ENCODE measurements around the gene CACNA1C. TPM values are rescaled to one million over a fixed set of nuclear protein-coding genes. Genes with fewer than 3 reads are reported as not detected.

The CACNA1C gene
- polyA plus RNA-seq, 2 donors, result 2.1 to 2.5 TPM

GRCh38 chr12:2291182-2291832 is 238.5 kb downstream of the CACNA1C start:
- Histone ChIP-seq H3K27me3 (ENCODE audit: control insufficient read depth in 1 of 2, insufficient read depth in 2 of 2, low read length in 2 of 2) (no peaks in the 10 kb centered on the region), H3K36me3 (ENCODE audit: control insufficient read depth in 2 of 2, insufficient read depth in 2 of 2, low read length in 1 of 2) (no peaks in the 10 kb centered on the region), H3K4me1 (ENCODE audit: control insufficient read depth in 2 of 2, insufficient read depth in 2 of 2, low read length in 1 of 2) (peaks cover 0 to 7% of the 10 kb centered on the region in 2 donors), H3K27ac (ENCODE audit: low read depth in 2 of 2, low read length in 1 of 2) (no peak overlapping the region), H3K4me3 (ENCODE audit: low read depth in 1 of 2, low read length in 2 of 2) (no peak overlapping the region), H3K9me3 (ENCODE audit: control insufficient read depth in 2 of 2, insufficient read depth in 1 of 2, low read depth in 1 of 2, low read length in 1 of 2) (no peaks in the 10 kb centered on the region)
- 67 to 70% methylated on average over 15 of the region's 15 CpGs for WGBS, 2 donors

GRCh38 chr12:2291947-2292346 is 239.2 kb downstream of the CACNA1C start:
- no peaks in the 10 kb centered on the region for H3K27me3 ChIP-seq (ENCODE audit: control insufficient read depth in 1 of 2, insufficient read depth in 2 of 2, low read length in 2 of 2)
- no peaks in the 10 kb centered on the region for H3K9me3 ChIP-seq (ENCODE audit: control insufficient read depth in 2 of 2, insufficient read depth in 1 of 2, low read depth in 1 of 2, low read length in 1 of 2)
- no peaks in the 10 kb centered on the region for H3K36me3 ChIP-seq (ENCODE audit: control insufficient read depth in 2 of 2, insufficient read depth in 2 of 2, low read length in 1 of 2)
- H3K4me3 ChIP-seq (ENCODE audit: low read depth in 1 of 2, low read length in 2 of 2), result no peak overlapping the region
- WGBS, 2 donors, result 81 to 83% methylated on average over 3 of the region's 3 CpGs
- no peak overlapping the region for H3K27ac ChIP-seq (ENCODE audit: low read depth in 2 of 2, low read length in 1 of 2)
- H3K4me1 ChIP-seq (ENCODE audit: control insufficient read depth in 2 of 2, insufficient read depth in 2 of 2, low read length in 1 of 2), result peaks cover 0 to 5% of the 10 kb centered on the region in 2 donors

GRCh38 chr12:2292560-2292959 is 239.8 kb downstream of the CACNA1C start:
- no peaks in the 10 kb centered on the region for H3K27me3 ChIP-seq (ENCODE audit: control insufficient read depth in 1 of 2, insufficient read depth in 2 of 2, low read length in 2 of 2)
- 75 to 77% methylated on average over 6 of the region's 6 CpGs for WGBS, 2 donors
- no peaks in the 10 kb centered on the region for H3K36me3 ChIP-seq (ENCODE audit: control insufficient read depth in 2 of 2, insufficient read depth in 2 of 2, low read length in 1 of 2)
- H3K9me3 ChIP-seq (ENCODE audit: control insufficient read depth in 2 of 2, insufficient read depth in 1 of 2, low read depth in 1 of 2, low read length in 1 of 2), result no peaks in the 10 kb centered on the region
- H3K27ac ChIP-seq (ENCODE audit: low read depth in 2 of 2, low read length in 1 of 2), result no peak overlapping the region
- H3K4me3 ChIP-seq (ENCODE audit: low read depth in 1 of 2, low read length in 2 of 2), result no peak overlapping the region
- peaks cover 0 to 5% of the 10 kb centered on the region in 2 donors for H3K4me1 ChIP-seq (ENCODE audit: control insufficient read depth in 2 of 2, insufficient read depth in 2 of 2, low read length in 1 of 2)

- Histone ChIP-seq H3K9me3 (ENCODE audit: control insufficient read depth in 2 of 2, insufficient read depth in 1 of 2, low read depth in 1 of 2, low read length in 1 of 2) (no peaks in the 10 kb centered on the region), H3K27me3 (ENCODE audit: control insufficient read depth in 1 of 2, insufficient read depth in 2 of 2, low read length in 2 of 2) (no peaks in the 10 kb centered on the region), H3K27ac (ENCODE audit: low read depth in 2 of 2, low read length in 1 of 2) (no peak overlapping the region), H3K4me3 (ENCODE audit: low read depth in 1 of 2, low read length in 2 of 2) (no peak overlapping the region), H3K36me3 (ENCODE audit: control insufficient read depth in 2 of 2, insufficient read depth in 2 of 2, low read length in 1 of 2) (no peaks in the 10 kb centered on the region), H3K4me1 (ENCODE audit: control insufficient read depth in 2 of 2, insufficient read depth in 2 of 2, low read length in 1 of 2) (peaks cover 0 to 3% of the 10 kb centered on the region in 2 donors)
- 60 to 66% methylated on average over 20 of the region's 20 CpGs for WGBS, 2 donors
Observed at GRCh38 chr12:2294651-2295475, 242.1 kb downstream of the CACNA1C start.

GRCh38 chr12:2295941-2296461 is 243.2 kb downstream of the CACNA1C start:
- Histone ChIP-seq H3K36me3 (ENCODE audit: control insufficient read depth in 2 of 2, insufficient read depth in 2 of 2, low read length in 1 of 2) (no peaks in the 10 kb centered on the region), H3K27me3 (ENCODE audit: control insufficient read depth in 1 of 2, insufficient read depth in 2 of 2, low read length in 2 of 2) (no peaks in the 10 kb centered on the region), H3K4me1 (ENCODE audit: control insufficient read depth in 2 of 2, insufficient read depth in 2 of 2, low read length in 1 of 2) (peaks cover 0 to 5% of the 10 kb centered on the region in 2 donors), H3K4me3 (ENCODE audit: low read depth in 1 of 2, low read length in 2 of 2) (no peak overlapping the region), H3K27ac (ENCODE audit: low read depth in 2 of 2, low read length in 1 of 2) (no peak overlapping the region), H3K9me3 (ENCODE audit: control insufficient read depth in 2 of 2, insufficient read depth in 1 of 2, low read depth in 1 of 2, low read length in 1 of 2) (no peaks in the 10 kb centered on the region)
- WGBS, 2 donors, result 47 to 56% methylated on average over 3 of the region's 3 CpGs

GRCh38 chr12:2297004-2297403 is 244.2 kb downstream of the CACNA1C start:
- H3K27me3 ChIP-seq (ENCODE audit: control insufficient read depth in 1 of 2, insufficient read depth in 2 of 2, low read length in 2 of 2), result no peaks in the 10 kb centered on the region
- no peak overlapping the region for H3K4me3 ChIP-seq (ENCODE audit: low read depth in 1 of 2, low read length in 2 of 2)
- H3K9me3 ChIP-seq (ENCODE audit: control insufficient read depth in 2 of 2, insufficient read depth in 1 of 2, low read depth in 1 of 2, low read length in 1 of 2), result no peaks in the 10 kb centered on the region
- peaks cover 0 to 5% of the 10 kb centered on the region in 2 donors for H3K4me1 ChIP-seq (ENCODE audit: control insufficient read depth in 2 of 2, insufficient read depth in 2 of 2, low read length in 1 of 2)
- no peak overlapping the region for H3K27ac ChIP-seq (ENCODE audit: low read depth in 2 of 2, low read length in 1 of 2)
- WGBS, 2 donors, result 66 to 70% methylated on average over 6 of the region's 6 CpGs
- no peaks in the 10 kb centered on the region for H3K36me3 ChIP-seq (ENCODE audit: control insufficient read depth in 2 of 2, insufficient read depth in 2 of 2, low read length in 1 of 2)

- WGBS, 2 donors, result 70 to 73% methylated on average over 4 of the region's 4 CpGs
- no peaks in the 10 kb centered on the region for H3K9me3 ChIP-seq (ENCODE audit: control insufficient read depth in 2 of 2, insufficient read depth in 1 of 2, low read depth in 1 of 2, low read length in 1 of 2)
- H3K4me3 ChIP-seq (ENCODE audit: low read depth in 1 of 2, low read length in 2 of 2), result no peak overlapping the region
- H3K27ac ChIP-seq (ENCODE audit: low read depth in 2 of 2, low read length in 1 of 2), result no peak overlapping the region
- no peaks in the 10 kb centered on the region for H3K36me3 ChIP-seq (ENCODE audit: control insufficient read depth in 2 of 2, insufficient read depth in 2 of 2, low read length in 1 of 2)
- H3K4me1 ChIP-seq (ENCODE audit: control insufficient read depth in 2 of 2, insufficient read depth in 2 of 2, low read length in 1 of 2), result peaks cover 3 to 5% of the 10 kb centered on the region in 2 donors
- H3K27me3 ChIP-seq (ENCODE audit: control insufficient read depth in 1 of 2, insufficient read depth in 2 of 2, low read length in 2 of 2), result no peaks in the 10 kb centered on the region
Observed at GRCh38 chr12:2297658-2298057, 244.9 kb downstream of the CACNA1C start.

GRCh38 chr12:2298556-2299200 is 245.9 kb downstream of the CACNA1C start:
- no peak overlapping the region for H3K4me3 ChIP-seq (ENCODE audit: low read depth in 1 of 2, low read length in 2 of 2)
- H3K27ac ChIP-seq (ENCODE audit: low read depth in 2 of 2, low read length in 1 of 2), result no peak overlapping the region
- no peaks in the 10 kb centered on the region for H3K9me3 ChIP-seq (ENCODE audit: control insufficient read depth in 2 of 2, insufficient read depth in 1 of 2, low read depth in 1 of 2, low read length in 1 of 2)
- peaks cover 3 to 4% of the 10 kb centered on the region in 2 donors for H3K4me1 ChIP-seq (ENCODE audit: control insufficient read depth in 2 of 2, insufficient read depth in 2 of 2, low read length in 1 of 2)
- no peaks in the 10 kb centered on the region for H3K27me3 ChIP-seq (ENCODE audit: control insufficient read depth in 1 of 2, insufficient read depth in 2 of 2, low read length in 2 of 2)
- no peaks in the 10 kb centered on the region for H3K36me3 ChIP-seq (ENCODE audit: control insufficient read depth in 2 of 2, insufficient read depth in 2 of 2, low read length in 1 of 2)
- WGBS, 2 donors, result 74 to 76% methylated on average over 12 of the region's 12 CpGs

GRCh38 chr12:2299206-2299605 is 246.4 kb downstream of the CACNA1C start:
- Histone ChIP-seq H3K4me1 (ENCODE audit: control insufficient read depth in 2 of 2, insufficient read depth in 2 of 2, low read length in 1 of 2) (peaks cover 3 to 4% of the 10 kb centered on the region in 2 donors), H3K27ac (ENCODE audit: low read depth in 2 of 2, low read length in 1 of 2) (no peak overlapping the region)

More at GRCh38 chr12:2299206-2299605, 246.4 kb downstream of the CACNA1C start:
- no peaks in the 10 kb centered on the region for H3K36me3 ChIP-seq (ENCODE audit: control insufficient read depth in 2 of 2, insufficient read depth in 2 of 2, low read length in 1 of 2)
- H3K9me3 ChIP-seq (ENCODE audit: control insufficient read depth in 2 of 2, insufficient read depth in 1 of 2, low read depth in 1 of 2, low read length in 1 of 2), result no peaks in the 10 kb centered on the region
- 19 to 20% methylated on average over 6 of the region's 6 CpGs for WGBS, 2 donors
- H3K27me3 ChIP-seq (ENCODE audit: control insufficient read depth in 1 of 2, insufficient read depth in 2 of 2, low read length in 2 of 2), result no peaks in the 10 kb centered on the region
- no peak overlapping the region for H3K4me3 ChIP-seq (ENCODE audit: low read depth in 1 of 2, low read length in 2 of 2)

All from esophagus (tissue), 2 donors.